PFSK-1 (cell line): ENCODE results near the gene FCMR.

Experiments
- SIN3A ChIP-seq: IDR thresholded peaks from 2 replicates; pipeline ENCODE4 v1.6.1; 2012; ENCODE audit warnings: mild to moderate bottlenecking, low read length, moderate library complexity, borderline replicate concordance; ENCODE audit not compliant: insufficient read depth
- TAF1 ChIP-seq: IDR thresholded peaks from 2 replicates; pipeline ENCODE4 v1.6.1; 2012; ENCODE audit warnings: low read length, control low read depth, borderline replicate concordance; ENCODE audit not compliant: insufficient read depth
- TF ChIP-seq, protein P1 (sequence below), 2 experiments: IDR thresholded peaks; 2 replicates each; pipeline versions ENCODE4 v1.6.1 to v1.8.0; 2011 to 2012; ENCODE audit warnings: low read depth in 2 of 2, low read length in 2 of 2, control low read depth in 1 of 2, inconsistent platforms in 1 of 2, mild to moderate bottlenecking in 1 of 2, moderate library complexity in 1 of 2; ENCODE audit not compliant: insufficient read depth in 1 of 2

DNA sequence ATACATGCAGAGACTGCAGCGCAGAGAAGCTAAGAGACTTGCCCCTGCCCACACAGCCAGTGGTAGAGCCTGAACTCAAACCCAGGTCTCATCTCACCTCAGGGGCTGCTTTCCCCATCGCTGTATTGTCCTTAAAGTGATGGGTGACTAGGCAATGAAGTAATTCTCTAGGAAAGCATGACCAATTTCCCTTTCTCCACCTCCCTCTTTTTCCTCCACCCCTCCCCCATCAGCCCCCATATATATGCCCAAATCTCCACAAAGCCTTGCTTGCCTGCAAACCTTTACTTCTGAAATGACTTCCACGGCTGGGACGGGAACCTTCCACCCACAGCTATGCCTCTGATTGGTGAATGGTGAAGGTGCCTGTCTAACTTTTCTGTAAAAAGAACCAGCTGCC, 24.6 kb downstream of the FCMR start, which contains the start of gene IL24:
- TF ChIP-seq, protein P1, sequence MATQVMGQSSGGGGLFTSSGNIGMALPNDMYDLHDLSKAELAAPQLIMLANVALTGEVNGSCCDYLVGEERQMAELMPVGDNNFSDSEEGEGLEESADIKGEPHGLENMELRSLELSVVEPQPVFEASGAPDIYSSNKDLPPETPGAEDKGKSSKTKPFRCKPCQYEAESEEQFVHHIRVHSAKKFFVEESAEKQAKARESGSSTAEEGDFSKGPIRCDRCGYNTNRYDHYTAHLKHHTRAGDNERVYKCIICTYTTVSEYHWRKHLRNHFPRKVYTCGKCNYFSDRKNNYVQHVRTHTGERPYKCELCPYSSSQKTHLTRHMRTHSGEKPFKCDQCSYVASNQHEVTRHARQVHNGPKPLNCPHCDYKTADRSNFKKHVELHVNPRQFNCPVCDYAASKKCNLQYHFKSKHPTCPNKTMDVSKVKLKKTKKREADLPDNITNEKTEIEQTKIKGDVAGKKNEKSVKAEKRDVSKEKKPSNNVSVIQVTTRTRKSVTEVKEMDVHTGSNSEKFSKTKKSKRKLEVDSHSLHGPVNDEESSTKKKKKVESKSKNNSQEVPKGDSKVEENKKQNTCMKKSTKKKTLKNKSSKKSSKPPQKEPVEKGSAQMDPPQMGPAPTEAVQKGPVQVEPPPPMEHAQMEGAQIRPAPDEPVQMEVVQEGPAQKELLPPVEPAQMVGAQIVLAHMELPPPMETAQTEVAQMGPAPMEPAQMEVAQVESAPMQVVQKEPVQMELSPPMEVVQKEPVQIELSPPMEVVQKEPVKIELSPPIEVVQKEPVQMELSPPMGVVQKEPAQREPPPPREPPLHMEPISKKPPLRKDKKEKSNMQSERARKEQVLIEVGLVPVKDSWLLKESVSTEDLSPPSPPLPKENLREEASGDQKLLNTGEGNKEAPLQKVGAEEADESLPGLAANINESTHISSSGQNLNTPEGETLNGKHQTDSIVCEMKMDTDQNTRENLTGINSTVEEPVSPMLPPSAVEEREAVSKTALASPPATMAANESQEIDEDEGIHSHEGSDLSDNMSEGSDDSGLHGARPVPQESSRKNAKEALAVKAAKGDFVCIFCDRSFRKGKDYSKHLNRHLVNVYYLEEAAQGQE (IDR thresholded peaks at IDR 0.05; ENCODE audit: insufficient read depth in 1 of 2, low read depth in 2 of 2, low read length in 2 of 2), result no peak
- no peak for TF ChIP-seq TAF1
- no peak for TF ChIP-seq SIN3A
